ENCODE data around the gene UBAC1.
"Not testable (repeated sequence)": the region's sequence is repeated elsewhere in the genome, so short reads cannot be mapped to it uniquely, and the experiment has no call there.

UBAC1 gene

DNA sequence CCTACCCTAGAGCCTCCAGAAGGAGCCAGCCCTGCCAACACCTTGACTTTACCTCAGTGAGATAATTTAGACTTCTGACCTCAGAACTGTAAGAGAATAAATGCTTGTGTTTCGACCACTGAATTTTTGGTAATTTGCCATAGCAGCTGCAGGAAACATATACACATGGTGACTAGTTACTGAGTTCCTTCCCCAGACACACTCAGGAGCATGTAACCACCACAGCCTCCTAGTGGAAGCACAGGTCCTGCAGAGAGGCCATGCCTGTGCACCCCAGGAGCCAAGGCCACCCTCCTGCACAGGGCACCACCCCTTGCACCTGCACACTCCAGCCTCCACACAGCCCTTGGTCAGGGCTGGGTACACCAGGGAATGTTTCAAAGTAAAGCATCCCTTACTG is 46.3 kb downstream of the UBAC1 start:
- DNase-seq, result no peak

DNA sequence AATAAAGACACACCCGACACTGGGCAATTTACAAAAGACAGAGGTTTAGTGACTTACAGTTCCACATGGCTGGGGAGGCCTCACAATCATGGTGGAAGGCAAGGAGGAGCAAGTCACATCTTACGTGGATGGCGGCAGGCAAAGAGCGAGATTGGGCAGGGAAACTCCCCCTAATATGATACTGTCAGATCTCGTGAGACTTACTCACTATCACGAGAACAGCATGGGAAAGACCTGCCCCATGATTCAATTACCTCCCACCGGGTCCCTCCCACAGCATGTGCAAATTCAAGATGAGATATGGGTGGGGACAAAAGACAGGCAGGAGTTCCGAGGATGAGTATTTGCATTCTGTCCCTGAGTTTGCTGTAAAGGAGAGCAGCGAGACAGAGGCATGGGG is 49.9 kb downstream of the UBAC1 start:
- not testable (repeated sequence) for DNase-seq

DNA sequence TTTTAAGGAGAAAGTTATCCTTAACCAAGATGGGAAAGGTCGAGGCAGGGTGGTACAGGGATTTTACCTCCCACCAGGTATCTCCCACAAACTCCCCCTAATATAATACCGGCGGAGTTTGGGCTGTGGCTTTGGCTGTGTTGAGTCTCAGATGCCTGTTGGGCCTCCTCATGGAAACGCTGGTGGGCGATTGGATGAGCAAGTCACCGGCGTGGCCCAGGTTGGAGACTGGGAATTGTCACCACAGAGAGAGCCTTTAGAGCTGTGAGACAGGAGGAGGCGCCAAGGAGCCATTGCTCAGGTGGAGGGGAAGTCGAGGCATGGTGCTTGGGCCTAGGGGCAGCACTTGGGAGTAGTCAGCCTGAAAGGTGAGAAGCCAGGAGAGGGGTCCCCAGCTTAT is 50.4 kb downstream of the UBAC1 start:
- no peak for DNase-seq

DNA sequence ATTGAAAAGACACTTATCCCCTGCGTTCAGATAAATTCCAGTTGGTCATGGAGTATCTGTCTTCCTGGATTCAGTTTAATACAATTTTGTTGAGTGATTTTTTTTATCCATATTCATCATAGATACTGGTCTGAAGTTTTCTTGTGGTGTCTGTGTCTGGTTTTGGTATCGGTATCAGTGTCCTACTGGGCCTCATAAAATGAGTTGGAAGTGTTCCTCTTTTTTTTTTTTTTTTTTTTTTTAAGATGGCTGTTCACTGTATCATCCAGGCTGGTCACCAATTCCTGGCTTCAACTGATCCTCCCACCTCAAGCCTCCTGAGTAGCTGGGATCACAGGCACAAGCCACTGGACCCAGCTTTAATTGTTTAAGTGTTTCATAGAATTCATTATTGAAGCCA is 51.0 kb downstream of the UBAC1 start:
- DNase-seq, result no peak

DNA sequence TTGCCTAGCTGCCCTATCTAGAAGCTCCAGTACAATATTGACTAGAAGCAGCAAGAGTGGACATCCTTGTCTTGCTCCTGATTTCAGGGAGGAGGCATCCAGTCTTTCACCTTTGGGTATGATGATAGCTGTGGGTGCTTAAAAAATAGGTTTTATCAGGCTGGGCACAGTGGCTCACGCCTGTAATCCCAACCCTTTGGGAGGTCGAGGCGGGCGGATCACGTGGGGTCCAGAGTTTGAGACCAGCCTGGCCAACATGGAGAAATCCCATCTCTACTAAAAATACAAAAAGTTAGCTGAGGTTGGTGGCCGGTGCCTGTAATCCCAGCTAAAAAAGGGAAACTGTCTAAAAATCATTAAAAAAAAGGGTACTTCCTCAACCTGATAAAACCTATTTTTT is 51.8 kb downstream of the UBAC1 start:
- DNase-seq, result no peak

DNA sequence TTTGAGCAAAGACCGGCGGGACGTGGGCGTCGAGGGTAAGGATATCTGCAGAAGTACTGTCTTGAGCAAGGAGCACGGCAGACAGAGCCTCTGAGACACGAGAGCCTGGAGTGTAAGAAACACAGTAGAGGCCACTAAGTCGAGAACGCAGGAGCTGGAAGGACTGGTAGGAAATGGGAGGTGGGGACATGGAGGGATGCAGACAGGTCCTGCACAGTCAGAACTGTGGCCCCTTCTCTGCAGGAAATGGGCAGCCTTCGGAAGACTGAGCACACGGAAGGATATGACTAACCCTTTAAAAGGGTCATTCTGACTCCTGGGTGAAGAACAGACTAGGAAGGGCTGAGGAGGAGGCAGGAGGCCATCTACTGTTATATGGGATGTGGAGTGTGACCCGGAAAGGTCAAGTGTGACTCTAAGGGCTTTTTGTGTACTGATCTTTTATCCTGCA is 52.4 kb downstream of the UBAC1 start:
- DNase-seq, result no peak

DNA sequence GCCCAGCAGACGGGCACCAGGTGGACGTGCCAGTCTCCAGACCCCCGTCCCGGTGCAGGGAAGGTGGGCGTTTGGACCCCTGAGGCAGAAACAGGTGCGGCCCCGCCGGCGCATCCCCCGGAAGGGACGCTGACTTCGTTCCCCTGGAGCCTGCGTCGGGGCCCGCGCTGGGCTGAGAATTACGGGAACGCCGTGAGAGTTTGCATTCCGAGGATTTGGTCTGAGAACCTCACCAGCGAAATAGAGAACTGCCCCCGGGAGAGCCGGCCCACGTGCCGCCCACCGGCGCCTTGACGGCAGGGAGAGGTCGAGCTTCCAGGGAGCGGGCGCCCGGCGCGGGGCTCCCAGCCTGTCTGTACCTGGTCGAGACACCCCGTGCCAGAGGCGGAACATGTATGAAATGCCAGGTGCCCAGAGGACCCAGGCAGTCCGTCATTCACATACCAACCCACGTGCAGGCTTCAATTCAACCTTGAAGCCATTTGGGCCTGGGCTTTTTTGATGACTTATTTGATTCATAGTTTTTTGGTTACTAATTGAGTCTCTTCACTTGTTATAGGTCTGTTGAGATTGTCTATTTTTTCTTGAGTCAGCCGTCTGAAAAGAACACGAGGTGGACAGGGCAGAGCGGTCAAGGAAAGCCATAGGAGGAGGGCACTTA is 53.0 kb downstream of the UBAC1 start:
- peak; percentile 39 for DNase-seq

DNA sequence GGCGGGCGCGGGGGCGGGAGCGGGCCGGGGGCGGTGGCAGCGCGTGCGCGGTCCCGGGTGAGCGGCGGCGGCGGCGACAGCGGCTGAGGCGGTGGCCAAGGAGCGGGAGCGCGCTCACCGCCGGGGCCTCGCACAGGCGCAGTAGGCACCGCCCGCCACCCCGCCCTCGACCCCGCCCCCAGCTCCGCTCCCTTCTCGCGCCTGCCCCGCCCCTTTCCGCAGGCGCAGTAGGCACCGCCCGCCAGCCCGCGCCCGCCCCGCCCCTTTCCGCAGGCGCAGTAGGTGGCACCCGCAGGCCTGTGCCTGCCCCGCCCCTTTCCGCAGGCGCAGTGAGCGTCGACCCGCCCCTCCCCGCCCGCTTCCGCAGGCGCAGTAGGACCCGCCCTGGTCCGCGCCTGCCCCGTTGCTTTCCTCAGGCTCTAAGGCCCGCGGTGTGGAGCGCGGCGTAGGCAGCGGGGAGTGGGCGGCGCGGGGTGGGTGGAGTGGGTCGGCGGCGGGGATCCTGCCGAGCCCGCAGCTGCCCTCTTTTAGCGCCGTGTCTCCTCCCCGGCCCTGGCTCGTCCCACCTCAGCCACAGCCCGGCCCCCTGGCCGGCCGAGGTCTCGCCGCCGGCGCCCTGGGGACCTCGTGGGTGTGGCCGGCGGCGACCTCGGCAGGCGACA is 53.6 kb downstream of the UBAC1 start, which contains the start of gene CAMSAP1:
Gene CAMSAP1, minus strand, starts transcription at position 116 of the 662 bp plus-strand sequence. CDS start 387 bp downstream, outside the sequence.
- DNase-seq, result peak; percentile 95

DNA sequence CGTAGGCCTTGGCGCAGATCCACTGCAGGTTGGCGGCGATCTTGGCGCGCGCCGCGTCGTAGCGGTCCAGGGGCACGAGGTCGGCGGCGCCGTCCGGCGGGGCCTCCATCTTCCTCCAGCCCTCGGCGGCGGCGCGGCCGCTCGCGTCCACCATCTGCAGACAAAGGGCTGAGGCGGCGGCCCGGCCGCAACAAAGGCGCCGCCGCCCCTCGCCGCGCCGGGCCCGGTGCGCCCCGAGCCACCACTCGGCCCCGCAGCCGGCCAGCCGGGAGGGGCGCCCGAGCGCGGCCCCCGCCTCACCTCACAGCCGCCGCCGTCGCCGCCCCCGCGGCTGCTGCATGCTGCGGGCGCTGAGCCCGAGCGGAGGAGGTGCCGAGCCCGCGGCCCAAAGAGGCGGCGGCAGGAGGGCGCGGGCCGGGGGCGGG is 54.2 kb downstream of the UBAC1 start:
- peak; percentile 36 for DNase-seq

DNA sequence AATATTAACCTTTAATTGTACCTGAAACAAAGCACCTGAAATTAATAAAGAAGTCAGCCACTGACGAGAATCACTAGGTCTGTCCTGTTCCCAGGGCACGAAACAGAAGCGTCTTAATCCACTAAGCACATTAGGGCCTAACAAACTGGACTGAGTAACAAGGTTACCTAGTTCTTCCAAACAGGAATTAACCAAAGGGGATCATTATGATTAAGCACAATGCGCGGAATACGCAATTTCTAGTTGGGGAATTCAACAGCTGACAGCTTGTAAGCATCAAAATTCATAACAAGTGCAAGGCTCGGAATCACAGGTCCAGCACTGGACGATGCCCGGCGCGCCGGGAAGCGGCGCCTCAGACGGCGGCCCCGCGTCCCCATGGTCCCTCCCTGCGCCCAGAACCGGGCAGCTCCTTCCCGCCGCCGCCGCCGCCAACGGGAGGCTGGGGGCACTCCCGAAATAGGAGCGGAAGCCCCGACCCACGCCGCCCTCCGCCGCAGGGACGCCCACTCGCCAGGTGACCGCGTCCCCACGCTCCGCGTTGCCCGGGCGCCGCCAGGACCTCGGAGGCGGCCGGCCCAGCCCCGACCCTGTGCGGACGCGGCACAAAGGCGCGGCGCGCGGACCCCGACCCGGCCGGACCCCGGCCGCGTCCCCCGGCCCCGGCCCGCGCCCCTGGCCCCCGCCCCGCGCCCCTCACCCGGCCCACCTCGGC is 54.7 kb downstream of the UBAC1 start:
- DNase-seq, result no peak

DNA sequence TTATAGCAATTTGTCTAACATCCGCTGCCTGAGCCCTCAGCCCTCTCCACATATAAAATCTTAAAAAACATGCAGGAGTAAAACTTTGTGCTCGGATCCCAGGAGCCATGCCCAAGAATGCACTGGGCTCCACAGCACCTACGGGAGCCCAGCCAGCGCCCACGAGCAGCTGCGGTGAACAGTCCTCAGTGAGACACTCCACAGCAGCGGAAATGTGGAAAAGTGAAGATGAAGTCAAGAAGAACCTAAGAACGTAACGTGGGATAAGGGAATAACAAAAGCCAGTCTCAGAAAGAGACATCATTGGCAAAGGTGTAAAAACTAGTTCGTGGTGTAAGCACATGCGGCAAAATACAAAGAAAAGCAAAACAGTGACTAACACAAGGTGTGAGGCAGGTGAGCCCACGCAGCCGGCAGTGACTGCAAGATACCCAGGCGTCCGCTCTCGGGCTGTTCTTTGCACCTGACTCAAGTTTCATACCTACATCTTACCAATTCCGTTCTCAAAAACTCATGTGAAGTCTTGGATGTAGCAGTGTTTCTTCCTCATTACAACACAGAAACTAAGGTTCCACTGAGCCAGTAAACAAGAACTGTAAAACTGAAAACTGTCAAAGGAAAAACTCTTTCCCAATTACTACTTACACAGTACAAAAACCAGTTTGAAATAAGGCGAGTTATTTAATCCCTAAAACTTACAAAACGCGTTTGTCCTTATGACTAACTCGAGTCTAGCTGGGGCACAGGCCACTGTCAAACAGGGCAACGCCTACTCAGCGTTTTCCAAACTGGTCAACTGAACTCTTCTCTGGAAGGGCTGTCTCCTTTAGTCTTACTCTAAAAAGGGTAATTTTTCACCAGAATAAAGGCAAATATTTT is 55.6 kb downstream of the UBAC1 start:
- peak; percentile 88 for DNase-seq

DNA sequence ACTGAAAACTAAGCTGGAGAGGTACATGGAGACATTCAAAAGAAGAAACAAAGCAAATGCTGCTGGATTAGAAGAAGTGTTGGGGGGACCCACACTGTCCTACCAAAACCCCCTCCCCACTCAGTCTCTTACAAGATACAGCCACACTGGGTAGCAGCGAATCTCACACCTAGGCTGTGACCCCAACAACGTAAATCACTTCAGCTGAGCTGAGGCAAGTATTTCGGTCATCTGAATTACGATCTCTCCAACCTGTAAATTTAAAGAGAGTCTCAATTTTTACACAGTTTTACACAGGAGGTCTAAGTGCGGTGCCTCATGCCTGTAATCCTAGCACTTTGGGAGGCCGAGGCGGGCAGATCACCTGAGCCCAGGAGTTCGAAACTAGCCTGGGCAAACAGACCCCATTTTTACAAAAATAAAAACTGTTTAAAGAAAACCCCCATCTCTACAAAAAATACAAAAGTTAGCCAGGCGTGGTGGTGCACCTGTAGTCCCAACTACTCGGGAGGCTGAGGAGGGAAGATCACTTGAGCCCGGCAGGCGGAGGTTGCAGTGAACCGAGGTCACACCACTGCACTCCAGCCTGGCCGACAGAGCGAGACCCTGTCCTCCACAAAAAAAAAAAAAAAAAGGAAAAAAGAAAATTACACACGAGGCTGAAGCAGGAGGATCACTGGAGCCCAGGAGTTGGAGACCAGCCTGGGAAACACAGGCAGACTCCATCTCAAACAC is 57.2 kb downstream of the UBAC1 start:
- no peak for DNase-seq

DNA sequence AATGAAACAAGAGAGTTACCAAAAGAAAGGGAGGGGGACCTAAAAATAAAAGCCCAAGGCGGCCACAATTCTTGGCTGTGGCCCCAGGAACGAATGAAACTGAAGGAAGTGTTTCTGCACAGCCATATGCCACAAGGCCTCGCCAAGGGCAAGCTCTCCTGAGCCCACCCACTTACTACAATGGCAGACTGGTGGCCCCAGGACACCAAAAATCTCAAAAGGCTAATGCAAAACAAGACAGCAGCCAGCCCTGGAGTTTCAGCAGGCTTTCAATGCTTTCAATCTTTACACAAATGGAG is 57.9 kb downstream of the UBAC1 start:
- no peak for DNase-seq

DNA sequence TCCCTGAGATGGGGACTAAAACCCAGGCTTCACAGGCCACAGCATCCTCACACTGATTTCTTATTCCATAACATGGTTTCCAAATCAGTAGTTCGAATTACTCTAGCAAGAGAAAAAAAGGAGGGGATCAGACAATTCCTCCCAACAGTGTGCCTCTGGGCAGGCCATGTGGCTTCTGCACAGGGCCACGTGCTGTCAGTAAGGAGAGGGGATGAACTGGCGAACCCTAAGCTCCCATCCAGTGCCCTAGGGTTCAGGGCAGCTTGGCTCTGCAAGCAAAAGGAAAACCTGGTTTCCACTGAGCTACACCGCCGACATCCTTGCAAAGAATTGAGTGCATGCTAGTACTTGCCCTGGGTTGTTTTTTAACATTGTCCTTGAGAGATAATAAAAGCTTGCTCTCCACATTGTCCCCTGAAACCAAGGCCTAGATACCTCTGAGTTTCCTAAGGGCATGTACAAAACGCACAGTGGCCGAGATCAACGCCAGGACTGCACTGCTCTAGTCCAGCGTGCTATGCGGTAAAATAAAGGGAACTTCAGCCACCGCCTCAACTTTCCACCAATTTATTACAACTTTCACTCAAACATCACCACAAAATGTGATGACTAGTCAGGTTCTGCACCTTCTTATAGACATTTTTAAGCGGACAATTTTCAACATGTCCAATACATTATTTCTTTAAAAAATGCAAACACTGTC is 58.4 kb downstream of the UBAC1 start:
- no peak for DNase-seq

DNA sequence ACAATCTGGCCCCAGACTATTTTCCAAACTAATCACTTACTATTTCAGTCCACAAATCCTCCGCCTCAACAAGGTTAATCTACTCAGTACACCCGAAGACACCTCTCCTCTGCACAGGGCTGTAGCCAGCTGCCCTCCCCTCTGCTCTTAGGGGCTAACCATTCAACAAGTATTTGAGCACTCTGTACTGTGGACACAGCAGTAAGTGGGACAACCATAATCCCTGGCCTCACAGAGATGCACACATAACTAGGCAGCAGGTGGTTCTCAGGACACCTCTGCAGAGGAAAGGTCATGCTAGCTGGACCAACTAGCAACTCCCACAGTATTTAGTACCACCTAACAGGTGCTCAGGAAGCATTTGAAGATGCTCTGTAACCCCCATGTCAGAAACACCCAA is 59.3 kb downstream of the UBAC1 start:
- DNase-seq, result no peak

DNA sequence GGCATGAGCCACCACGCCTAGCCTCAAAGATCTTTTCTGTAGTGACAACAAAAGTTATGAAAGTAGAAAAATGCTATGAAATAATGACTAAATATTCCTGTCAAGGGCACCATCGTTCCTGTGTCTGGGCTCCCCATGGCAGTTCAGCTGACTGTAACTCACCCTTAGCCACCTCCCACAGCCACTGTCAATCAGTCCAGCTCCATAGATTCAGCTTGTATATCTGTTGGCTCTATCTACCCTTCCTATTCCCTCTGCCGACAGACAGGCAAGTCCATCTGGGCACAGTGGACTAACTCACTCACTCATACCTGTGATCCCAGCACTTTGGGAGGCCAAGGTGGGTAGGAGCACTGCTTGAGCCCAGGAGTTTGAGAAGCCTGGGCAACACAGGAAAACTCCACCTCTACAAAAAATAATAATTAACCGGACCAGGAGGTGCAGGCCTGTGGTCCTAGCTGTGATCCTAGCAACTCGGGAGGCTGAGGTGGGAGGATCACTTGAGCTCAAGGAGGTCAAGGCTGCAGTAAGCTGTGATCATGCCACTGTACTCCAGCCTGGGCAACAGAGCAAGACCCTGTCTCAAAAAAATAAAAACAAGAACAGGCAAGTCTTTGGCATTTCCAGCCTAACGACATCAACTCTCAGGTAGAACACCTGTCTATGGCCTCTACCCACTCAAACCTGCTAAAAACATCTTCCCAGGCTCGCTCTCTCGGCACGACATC is 60.0 kb downstream of the UBAC1 start:
- DNase-seq, result no peak

DNA sequence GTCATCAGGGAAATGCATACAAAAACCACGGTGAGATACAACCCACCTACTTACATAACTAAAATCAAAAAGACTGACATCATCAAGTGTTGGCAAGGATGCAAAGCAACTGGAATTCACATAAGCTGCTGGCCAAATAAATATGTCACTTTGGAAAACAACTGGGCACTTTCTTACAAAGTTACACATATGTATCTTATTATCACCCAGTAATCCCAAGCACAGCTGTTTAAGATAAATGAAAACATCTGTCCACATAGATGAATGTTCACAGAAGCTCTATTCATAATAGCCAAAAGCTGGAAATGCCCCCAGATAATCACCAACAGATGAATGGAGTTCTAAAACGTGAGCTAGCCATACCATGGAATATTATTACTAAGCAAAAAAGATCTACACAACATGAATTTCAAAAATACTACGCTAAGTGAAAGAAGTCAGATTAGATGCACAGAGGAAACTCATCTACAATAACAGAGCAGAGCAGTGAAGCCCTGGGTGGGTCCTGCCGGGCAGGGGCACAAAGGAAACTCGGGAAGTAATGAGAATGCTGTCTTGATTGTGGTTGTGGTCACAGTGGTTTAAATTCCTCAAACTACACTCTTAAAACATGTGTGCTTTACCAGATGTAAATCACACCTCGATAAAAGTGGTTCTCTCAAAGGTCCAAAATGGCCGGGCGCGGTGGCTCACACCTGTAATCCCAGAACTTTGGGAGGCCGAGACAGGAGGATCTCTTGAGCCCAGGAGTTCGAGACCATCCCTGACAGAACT is 62.4 kb downstream of the UBAC1 start:
- DNase-seq, result no peak

DNA sequence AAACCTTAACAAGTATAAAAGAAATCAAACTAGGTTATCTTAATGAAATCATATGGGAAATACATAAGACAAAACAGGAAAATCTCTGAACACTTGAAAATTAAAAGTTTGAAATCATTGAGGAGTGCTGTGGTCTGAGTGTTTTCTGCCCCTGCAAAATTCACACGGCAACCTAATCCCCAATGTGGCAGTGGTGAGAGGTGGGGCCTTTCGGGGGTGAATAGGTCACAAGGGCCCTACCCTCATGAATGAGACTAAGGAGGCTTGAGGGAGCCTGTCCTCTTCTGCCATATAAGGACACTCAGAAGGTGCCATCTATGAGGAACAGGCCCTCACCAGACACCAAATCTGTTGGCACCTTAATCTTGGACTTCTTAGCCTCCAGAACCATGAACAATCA is 64.5 kb downstream of the UBAC1 start:
- DNase-seq, result no peak

DNA sequence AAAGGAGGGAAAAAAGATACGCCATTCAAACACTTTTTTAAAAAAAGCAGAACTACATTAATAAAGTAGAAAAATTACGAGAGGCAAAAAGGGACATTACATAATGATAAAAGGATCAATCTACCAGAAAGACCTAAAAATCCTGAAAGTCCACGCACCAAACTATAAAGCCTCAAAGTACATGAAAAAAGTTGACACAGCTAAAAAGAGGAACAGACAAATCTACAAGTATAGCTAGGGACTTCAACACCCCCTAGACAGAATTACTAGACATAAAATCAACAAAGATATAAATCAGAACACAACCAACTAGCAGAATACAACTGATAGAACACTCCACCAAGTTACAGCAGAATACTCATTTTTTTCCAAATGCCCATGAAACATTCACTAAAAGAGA is 65.0 kb downstream of the UBAC1 start:
- no peak for DNase-seq

DNA sequence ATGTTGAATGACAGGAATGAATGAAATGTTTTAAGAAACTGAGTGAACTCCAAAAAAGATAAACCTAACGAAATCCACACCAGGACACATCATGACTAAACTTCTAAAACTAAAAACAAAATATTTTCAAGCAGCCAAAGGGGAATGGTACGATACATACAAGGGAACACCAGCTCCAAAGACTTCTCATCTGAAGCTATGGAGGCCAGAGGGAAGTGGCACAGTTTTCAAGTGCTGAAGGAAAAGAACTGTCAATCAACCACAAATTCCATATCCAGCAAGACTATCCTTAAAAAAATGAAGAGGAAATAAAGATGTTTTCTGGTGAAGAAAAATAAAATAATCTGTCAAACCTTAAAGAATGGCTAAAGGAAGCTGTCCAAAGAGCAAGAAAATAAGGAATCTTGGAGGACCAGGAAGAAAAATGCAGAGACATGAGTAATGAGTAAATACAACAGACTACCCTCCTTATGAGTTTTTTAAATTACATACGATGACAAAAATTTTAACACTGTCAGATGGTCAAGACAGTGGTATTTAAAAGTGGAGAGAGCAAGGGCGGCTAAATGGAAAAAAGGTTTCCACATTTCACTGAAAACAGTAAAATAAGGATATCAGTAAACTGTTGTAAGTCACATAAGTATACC is 65.8 kb downstream of the UBAC1 start:
- DNase-seq, result no peak
